Transverse colon (tissue), 3 donors: ENCODE data around the gene MEX3A.

Source experiments
- CTCF ChIP-seq, 5 experiments: fragments of 200-600 bp in 3 of 5; fragments of 450-650 bp in 2 of 5; sonication (generic) in 3 of 5; IDR thresholded peaks; 1 replicate in 2 of 5; 2 replicates in 3 of 5; pipeline ENCODE4 v1.5.1; 2016 to 2017; ENCODE audit warnings: antibody characterized with exemption in 5 of 5, inconsistent platforms in 3 of 5, mild to moderate bottlenecking in 2 of 5, moderate library complexity in 1 of 5
- POLR2A ChIP-seq: fragments of 450-650 bp; IDR thresholded peaks from one replicate; pipeline ENCODE4 v1.6.1; 2016; ENCODE audit warnings: antibody characterized with exemption, mild to moderate bottlenecking, moderate library complexity

- TF ChIP-seq POLR2A (no peak), CTCF (IDR thresholded peaks at IDR 0.05) (no peak)
These were observed 6.5 kb downstream of the MEX3A start for GRCh38 chr1:156075775-156076204.
